GM19023 (cell line): Measurements from ENCODE around the gene NAPB.

Source experiments
- ATAC-seq: cut with Tn5 transposase; IDR thresholded peaks from one replicate; pipeline ENCODE4 v1.9.1; 2021; ENCODE audit warnings: mild to moderate bottlenecking, moderate library complexity; ENCODE audit not compliant: unreplicated experiment

The NAPB gene

GRCh38 chr20:23438661-23439060, 17.4 kb upstream of the NAPB start:
- no peak for ATAC-seq

GRCh38 chr20:23437126-23437899, 16.0 kb upstream of the NAPB start:
- ATAC-seq, result no peak

- ATAC-seq, result no peak
Observed at GRCh38 chr20:23436681-23437080, 15.4 kb upstream of the NAPB start.

GRCh38 chr20:23435626-23436539, 14.6 kb upstream of the NAPB start:
- no peak for ATAC-seq

GRCh38 chr20:23434521-23435313, 13.4 kb upstream of the NAPB start:
- ATAC-seq, result no peak

- ATAC-seq, result no peak
Observed at GRCh38 chr20:23433628-23434027, 12.3 kb upstream of the NAPB start.

GRCh38 chr20:23425129-23425528, 3.8 kb upstream of the NAPB start:
- ATAC-seq, result no peak

GRCh38 chr20:23419995-23420901, 1.0 kb downstream of the NAPB start:
- peak; percentile 23 for ATAC-seq

- no peak for ATAC-seq
Observed at GRCh38 chr20:23419657-23419994, 1.7 kb downstream of the NAPB start.

GRCh38 chr20:23417861-23418260, 3.4 kb downstream of the NAPB start:
- ATAC-seq, result no peak

- no peak for ATAC-seq
Observed at GRCh38 chr20:23415959-23416583, 5.2 kb downstream of the NAPB start.

- no peak for ATAC-seq
Observed at GRCh38 chr20:23415555-23415954, 5.7 kb downstream of the NAPB start.

- ATAC-seq, result no peak
Observed at GRCh38 chr20:23414526-23415188, 6.6 kb downstream of the NAPB start.

- ATAC-seq, result no peak
Observed at GRCh38 chr20:23413862-23414422, 7.3 kb downstream of the NAPB start.

GRCh38 chr20:23412026-23412425, 9.3 kb downstream of the NAPB start:
- no peak for ATAC-seq

GRCh38 chr20:23410916-23411695, 10.2 kb downstream of the NAPB start:
- no peak for ATAC-seq

GRCh38 chr20:23409800-23410199, 11.5 kb downstream of the NAPB start:
- no peak for ATAC-seq

GRCh38 chr20:23408957-23409356, 12.3 kb downstream of the NAPB start:
- ATAC-seq, result no peak
